ENCODE measurements around the gene ZKSCAN8. TPM values are rescaled to one million over a fixed set of nuclear protein-coding genes. Genes with fewer than 3 reads are reported as not detected.

ZKSCAN8 gene
- total RNA-seq, 1 experiment from 2014 or later = 20.7 TPM

GRCh38 chr6:28160233-28160632 is 18.6 kb downstream of the ZKSCAN8 start:
- POLR2A ChIA-PET = no interaction called here
- H3K4me1 ChIP-seq (ENCODE audit: control insufficient read depth in 1 of 2, insufficient read depth in 2 of 2, low read length in 2 of 2) = no peaks in the 10 kb centered on the region
- H3K79me2 ChIP-seq (ENCODE audit: insufficient read depth, low read length) = no peaks in the 10 kb centered on the region
- RAD21 ChIA-PET (ENCODE audit: low non-redundant PET in 1 of 2, low total read pairs in 2 of 2, uncharacterized antibody in 2 of 2, unreplicated experiment in 2 of 2) = no interaction called here
- CTCF ChIA-PET = no interaction called here
- H3K9me3 ChIP-seq (ENCODE audit: control insufficient read depth in 1 of 2, insufficient read depth in 1 of 2, low read depth in 1 of 2, low read length in 2 of 2) = no peaks in the 10 kb centered on the region
- H3K9me2 ChIP-seq (ENCODE audit: insufficient read depth) = no peaks in the 10 kb centered on the region
- H3K27me3 ChIP-seq (ENCODE audit: insufficient read depth, low read length) = no peaks in the 10 kb centered on the region
- no peak overlapping the region for H3K4me3 ChIP-seq (replicated peaks in 1 of 2; ENCODE audit: low read depth in 1 of 2, low read length in 2 of 2)
- H2AFZ ChIP-seq (ENCODE audit: low read depth, low read length, poor library complexity, severe bottlenecking) = no peak overlapping the region
- peaks cover 8 to 14% of the 10 kb centered on the region in 2 experiments for H3K36me3 ChIP-seq (ENCODE audit: control insufficient read depth in 1 of 2, insufficient read depth in 2 of 2, low read length in 2 of 2)
- TF ChIP-seq, protein P1, sequence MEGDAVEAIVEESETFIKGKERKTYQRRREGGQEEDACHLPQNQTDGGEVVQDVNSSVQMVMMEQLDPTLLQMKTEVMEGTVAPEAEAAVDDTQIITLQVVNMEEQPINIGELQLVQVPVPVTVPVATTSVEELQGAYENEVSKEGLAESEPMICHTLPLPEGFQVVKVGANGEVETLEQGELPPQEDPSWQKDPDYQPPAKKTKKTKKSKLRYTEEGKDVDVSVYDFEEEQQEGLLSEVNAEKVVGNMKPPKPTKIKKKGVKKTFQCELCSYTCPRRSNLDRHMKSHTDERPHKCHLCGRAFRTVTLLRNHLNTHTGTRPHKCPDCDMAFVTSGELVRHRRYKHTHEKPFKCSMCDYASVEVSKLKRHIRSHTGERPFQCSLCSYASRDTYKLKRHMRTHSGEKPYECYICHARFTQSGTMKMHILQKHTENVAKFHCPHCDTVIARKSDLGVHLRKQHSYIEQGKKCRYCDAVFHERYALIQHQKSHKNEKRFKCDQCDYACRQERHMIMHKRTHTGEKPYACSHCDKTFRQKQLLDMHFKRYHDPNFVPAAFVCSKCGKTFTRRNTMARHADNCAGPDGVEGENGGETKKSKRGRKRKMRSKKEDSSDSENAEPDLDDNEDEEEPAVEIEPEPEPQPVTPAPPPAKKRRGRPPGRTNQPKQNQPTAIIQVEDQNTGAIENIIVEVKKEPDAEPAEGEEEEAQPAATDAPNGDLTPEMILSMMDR (IDR thresholded peaks at IDR 0.05 in 2 of 3, conservative IDR thresholded peaks at IDR 0.05 in 1 of 3; ENCODE audit: borderline replicate concordance in 1 of 3, insufficient read depth in 1 of 3, low read depth in 2 of 3, low read length in 2 of 3) = no peak
- TF ChIP-seq POLR2A (IDR thresholded peaks at IDR 0.05; ENCODE audit: borderline replicate concordance, extremely low read depth, insufficient read depth, insufficient read length) (no peak), EZH2 (IDR thresholded peaks at IDR 0.05) (no peak), ELF1 (IDR thresholded peaks at IDR 0.05; ENCODE audit: borderline replicate concordance, low read depth) (no peak), EZH2phosphoT487 (IDR thresholded peaks at IDR 0.05; ENCODE audit: borderline replicate concordance) (no peak), TCF7L2 (IDR thresholded peaks at IDR 0.05; ENCODE audit: borderline replicate concordance, extremely low read depth, insufficient read depth, insufficient read length) (no peak), MAX (IDR thresholded peaks at IDR 0.05) (no peak), SP1 (IDR thresholded peaks at IDR 0.05; ENCODE audit: low read depth) (no peak), SRF (IDR thresholded peaks at IDR 0.05; ENCODE audit: low read depth) (no peak), JUND (IDR thresholded peaks at IDR 0.05) (no peak), EGR1 (IDR thresholded peaks at IDR 0.05; ENCODE audit: low read depth) (no peak), YY1 (IDR thresholded peaks at IDR 0.05; ENCODE audit: extremely low read depth, insufficient replicate concordance, low read depth, low read length) (no peak), SIN3A (IDR thresholded peaks at IDR 0.05; ENCODE audit: low read depth) (no peak), CEBPB (IDR thresholded peaks at IDR 0.05; ENCODE audit: low read depth) (no peak), CBX3 (IDR thresholded peaks at IDR 0.05; ENCODE audit: low read depth) (no peak)
- intact Hi-C loops (cut with micrococcal nuclease) = no loop called here
- ATAC-seq (no peak), DNase-seq (ENCODE audit: low read depth, low spot score) (no peak)
- no TSS peak for BruUV-seq (replicated peaks)
- H3K27ac ChIP-seq (ENCODE audit: low read depth, low read length) = no peak overlapping the region
- no peak overlapping the region for H3K4me2 ChIP-seq (ENCODE audit: low read length)
- H4K20me1 ChIP-seq (ENCODE audit: insufficient read depth) = no peaks in the 10 kb centered on the region
- no peak overlapping the region for H3K9ac ChIP-seq (ENCODE audit: low read length)

Data from HCT116 (cell line).